ENCODE data around the gene UBXN4.

DNA sequence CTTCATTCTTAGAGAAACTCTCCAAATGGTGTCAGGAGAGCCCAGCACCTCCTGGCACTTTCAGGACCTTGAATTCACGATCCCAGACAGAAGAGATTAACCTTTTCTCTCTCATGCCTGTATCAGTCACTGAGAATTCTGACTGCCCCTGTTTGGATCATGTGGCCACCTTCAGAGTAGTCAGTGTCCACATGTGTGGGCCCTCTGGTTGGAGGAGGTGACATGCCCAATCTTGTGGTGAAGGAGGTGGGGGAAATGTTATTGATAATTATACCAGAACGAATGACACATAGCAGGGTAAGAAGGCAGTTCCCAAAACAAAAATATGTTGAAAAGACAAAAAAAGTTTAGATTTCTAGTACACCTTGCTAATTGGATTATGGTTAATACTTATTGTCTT, 31.7 kb downstream of the UBXN4 start:
- TF ChIP-seq, protein P1, sequence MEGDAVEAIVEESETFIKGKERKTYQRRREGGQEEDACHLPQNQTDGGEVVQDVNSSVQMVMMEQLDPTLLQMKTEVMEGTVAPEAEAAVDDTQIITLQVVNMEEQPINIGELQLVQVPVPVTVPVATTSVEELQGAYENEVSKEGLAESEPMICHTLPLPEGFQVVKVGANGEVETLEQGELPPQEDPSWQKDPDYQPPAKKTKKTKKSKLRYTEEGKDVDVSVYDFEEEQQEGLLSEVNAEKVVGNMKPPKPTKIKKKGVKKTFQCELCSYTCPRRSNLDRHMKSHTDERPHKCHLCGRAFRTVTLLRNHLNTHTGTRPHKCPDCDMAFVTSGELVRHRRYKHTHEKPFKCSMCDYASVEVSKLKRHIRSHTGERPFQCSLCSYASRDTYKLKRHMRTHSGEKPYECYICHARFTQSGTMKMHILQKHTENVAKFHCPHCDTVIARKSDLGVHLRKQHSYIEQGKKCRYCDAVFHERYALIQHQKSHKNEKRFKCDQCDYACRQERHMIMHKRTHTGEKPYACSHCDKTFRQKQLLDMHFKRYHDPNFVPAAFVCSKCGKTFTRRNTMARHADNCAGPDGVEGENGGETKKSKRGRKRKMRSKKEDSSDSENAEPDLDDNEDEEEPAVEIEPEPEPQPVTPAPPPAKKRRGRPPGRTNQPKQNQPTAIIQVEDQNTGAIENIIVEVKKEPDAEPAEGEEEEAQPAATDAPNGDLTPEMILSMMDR (IDR thresholded peaks at IDR 0.05; ENCODE audit: low read depth, low read length): no peak
- no peak for TF ChIP-seq EZH2phosphoT487 (IDR thresholded peaks at IDR 0.05; ENCODE audit: low read depth)
